MM.1S (cell line): ENCODE data around the gene MYH11.

Experiments used
- DNase-seq: peaks from one replicate; pipeline ENCODE4 v3.0.0-alpha.2; 2015
- H2AFZ ChIP-seq: fragments of 300-600 bp; sonication (generic); 2 replicates; pipeline ENCODE4 v1.6.0; 2016; ENCODE audit warnings: antibody characterized with exemption, low read length
- H3F3A ChIP-seq: fragments of 300-600 bp; sonication (generic); 2 replicates; pipeline ENCODE4 v1.6.1; 2016; ENCODE audit warnings: mild to moderate bottlenecking, antibody characterized with exemption, low read length, moderate library complexity, mixed read lengths; ENCODE audit not compliant: insufficient read depth
- H3K27ac ChIP-seq: fragments of 300-600 bp; sonication (generic); 2 replicates; pipeline ENCODE4 v1.5.1; 2016; ENCODE audit warnings: mild to moderate bottlenecking, low read length
- H3K27me3 ChIP-seq: fragments of 300-600 bp; sonication (generic); replicated peaks from 2 replicates; pipeline ENCODE4 v1.6.0; 2016; ENCODE audit warnings: low read length; ENCODE audit not compliant: insufficient read depth
- H3K36me3 ChIP-seq: fragments of 300-600 bp; sonication (generic); replicated peaks from 2 replicates; pipeline ENCODE4 v1.6.1; 2016; ENCODE audit warnings: mild to moderate bottlenecking, low read length, mixed read lengths; ENCODE audit not compliant: insufficient read depth
- H3K4me1 ChIP-seq: fragments of 300-600 bp; sonication (generic); 2 replicates; pipeline ENCODE4 v1.6.1; 2016; ENCODE audit warnings: low read length, mixed read lengths
- H3K4me2 ChIP-seq: fragments of 300-600 bp; sonication (generic); 2 replicates; pipeline ENCODE4 v1.6.0; 2016; ENCODE audit warnings: low read depth, low read length
- H3K4me3 ChIP-seq: fragments of 300-600 bp; sonication (generic); 2 replicates; pipeline ENCODE4 v1.5.1; 2016; ENCODE audit warnings: low read length, mixed read lengths
- H3K79me2 ChIP-seq: fragments of 300-600 bp; sonication (generic); 2 replicates; pipeline ENCODE4 v1.6.1; 2016; ENCODE audit warnings: mixed run types, low read length, mixed read lengths
- H3K9ac ChIP-seq: fragments of 300-600 bp; sonication (generic); 2 replicates; pipeline ENCODE4 v1.6.1; 2016; ENCODE audit warnings: low read length, mixed read lengths
- H3K9me2 ChIP-seq: fragments of 300-600 bp; sonication (generic); replicated peaks from 2 replicates; pipeline ENCODE4 v1.6.1; 2016; ENCODE audit warnings: mild to moderate bottlenecking, low read length, mixed read lengths; ENCODE audit not compliant: insufficient read depth
- H3K9me3 ChIP-seq: fragments of 300-600 bp; sonication (generic); replicated peaks from 2 replicates; pipeline ENCODE4 v1.6.1; 2016; ENCODE audit warnings: mild to moderate bottlenecking, low read length, mixed read lengths; ENCODE audit not compliant: insufficient read depth
- H4K20me1 ChIP-seq: fragments of 300-600 bp; sonication (generic); 2 replicates; pipeline ENCODE4 v1.6.1; 2016; ENCODE audit warnings: mild to moderate bottlenecking, low read length, moderate library complexity, mixed read lengths; ENCODE audit not compliant: insufficient read depth
- CTCF ChIP-seq: fragments of 300-600 bp; sonication (generic); IDR thresholded peaks from 2 replicates; pipeline ENCODE4 v1.5.1; 2016; ENCODE audit warnings: antibody characterized with exemption, low read length, mixed read lengths
- EZH2 ChIP-seq: fragments of 300-600 bp; sonication (generic); optimal IDR thresholded peaks from 2 replicates; pipeline ENCODE3; 2017; ENCODE audit warnings: low read depth, mild to moderate bottlenecking, antibody characterized with exemption, low read length, mixed read lengths
- EZH2phosphoT487 ChIP-seq: fragments of 300-600 bp; sonication (generic); IDR thresholded peaks from 2 replicates; pipeline ENCODE4 v1.6.1; 2018; ENCODE audit warnings: antibody characterized with exemption, low read length

The MYH11 gene

GRCh38 chr16:15770512-15770911, 86.3 kb downstream of the MYH11 start:
- no peaks in the 10 kb centered on the region for H3K27me3 ChIP-seq
- no peak overlapping the region for H2AFZ ChIP-seq
- H3K9me3 ChIP-seq, result no peaks in the 10 kb centered on the region
- no peaks in the 10 kb centered on the region for H3K36me3 ChIP-seq
- no peaks in the 10 kb centered on the region for H3K9me2 ChIP-seq
- DNase-seq, result no peak
- no peak overlapping the region for H3K9ac ChIP-seq
- no peak for TF ChIP-seq EZH2
- no peak for TF ChIP-seq EZH2phosphoT487
- TF ChIP-seq CTCF, result no peak
- no peaks in the 10 kb centered on the region for H3K79me2 ChIP-seq
- H3F3A ChIP-seq, result no peaks in the 10 kb centered on the region
- no peak overlapping the region for H3K27ac ChIP-seq
- H3K4me1 ChIP-seq, result no peaks in the 10 kb centered on the region
- H3K4me2 ChIP-seq, result no peak overlapping the region
- no peaks in the 10 kb centered on the region for H4K20me1 ChIP-seq
- H3K4me3 ChIP-seq, result no peak overlapping the region

GRCh38 chr16:15770107-15770506, 86.7 kb downstream of the MYH11 start:
- no peak for DNase-seq
- H3K9ac ChIP-seq, result no peak overlapping the region

GRCh38 chr16:15769239-15769638, 87.6 kb downstream of the MYH11 start:
- no peaks in the 10 kb centered on the region for H3F3A ChIP-seq
- no peak overlapping the region for H3K9ac ChIP-seq
- no peak overlapping the region for H2AFZ ChIP-seq
- no peak overlapping the region for H3K4me3 ChIP-seq
- H3K27me3 ChIP-seq, result no peaks in the 10 kb centered on the region
- H3K9me3 ChIP-seq, result no peaks in the 10 kb centered on the region
- no peaks in the 10 kb centered on the region for H3K36me3 ChIP-seq
- H3K27ac ChIP-seq, result no peak overlapping the region
- H4K20me1 ChIP-seq, result no peaks in the 10 kb centered on the region
- TF ChIP-seq EZH2phosphoT487, result no peak
- no peak for TF ChIP-seq EZH2
- TF ChIP-seq CTCF, result no peak
- no peak for DNase-seq
- no peaks in the 10 kb centered on the region for H3K79me2 ChIP-seq
- H3K4me2 ChIP-seq, result no peak overlapping the region
- no peaks in the 10 kb centered on the region for H3K4me1 ChIP-seq
- H3K9me2 ChIP-seq, result no peaks in the 10 kb centered on the region

More at GRCh38 chr16:15770107-15770506, 86.7 kb downstream of the MYH11 start:
- H4K20me1 ChIP-seq, result no peaks in the 10 kb centered on the region
- H3K27ac ChIP-seq, result no peak overlapping the region
- no peaks in the 10 kb centered on the region for H3K36me3 ChIP-seq
- no peak overlapping the region for H3K4me2 ChIP-seq
- no peaks in the 10 kb centered on the region for H3K4me1 ChIP-seq
- H3K9me2 ChIP-seq, result no peaks in the 10 kb centered on the region
- no peaks in the 10 kb centered on the region for H3K27me3 ChIP-seq
- no peaks in the 10 kb centered on the region for H3F3A ChIP-seq
- H2AFZ ChIP-seq, result no peak overlapping the region
- H3K4me3 ChIP-seq, result no peak overlapping the region
- no peaks in the 10 kb centered on the region for H3K79me2 ChIP-seq
- TF ChIP-seq CTCF, result no peak
- no peak for TF ChIP-seq EZH2phosphoT487
- no peak for TF ChIP-seq EZH2
- no peaks in the 10 kb centered on the region for H3K9me3 ChIP-seq
